GM10847 (cell line): ENCODE data around the gene NR1I2.

Experiments used
- POLR2A ChIP-seq: IDR thresholded peaks from 2 replicates; pipeline ENCODE4 v1.6.1; 2011; ENCODE audit not compliant: insufficient read length; ENCODE audit errors: extremely low read depth

Gene NR1I2

DNA sequence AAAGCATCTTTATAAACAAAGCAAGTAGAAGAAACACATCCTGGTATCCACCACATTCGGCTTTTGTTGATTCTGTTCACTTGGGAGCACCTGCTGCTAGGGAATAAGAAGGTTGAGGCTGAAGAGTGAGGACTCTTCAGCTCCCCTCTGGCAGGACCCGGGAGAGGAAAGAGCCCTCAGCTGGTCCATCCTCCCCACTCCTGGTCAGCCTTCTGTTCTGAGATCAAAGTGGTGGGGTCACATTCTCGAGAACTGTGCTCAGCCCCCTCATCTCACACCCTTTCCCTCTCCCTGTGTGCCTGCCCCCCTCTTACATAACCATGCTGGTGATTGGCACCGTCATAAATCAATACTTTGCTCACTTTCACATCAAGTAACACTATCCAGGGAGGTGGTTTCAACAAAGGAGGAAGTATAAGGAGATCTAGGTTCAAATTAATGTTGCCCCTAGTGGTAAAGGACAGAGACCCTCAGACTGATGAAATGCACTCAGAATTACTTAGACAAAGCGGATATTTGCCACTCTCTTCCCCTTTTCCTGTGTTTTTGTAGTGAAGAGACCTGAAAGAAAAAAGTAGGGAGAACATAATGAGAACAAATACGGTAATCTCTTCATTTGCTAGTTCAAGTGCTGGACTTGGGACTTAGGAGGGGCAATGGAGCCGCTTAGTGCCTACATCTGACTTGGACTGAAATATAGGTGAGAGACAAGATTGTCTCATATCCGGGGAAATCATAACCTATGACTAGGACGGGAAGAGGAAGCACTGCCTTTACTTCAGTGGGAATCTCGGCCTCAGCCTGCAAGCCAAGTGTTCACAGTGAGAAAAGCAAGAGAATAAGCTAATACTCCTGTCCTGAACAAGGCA lies at the start of gene NR1I2:
TSS of gene NR1I2 (plus strand) at position 772 of the 869 bp plus-strand sequence.
- no peak for TF ChIP-seq POLR2A

DNA sequence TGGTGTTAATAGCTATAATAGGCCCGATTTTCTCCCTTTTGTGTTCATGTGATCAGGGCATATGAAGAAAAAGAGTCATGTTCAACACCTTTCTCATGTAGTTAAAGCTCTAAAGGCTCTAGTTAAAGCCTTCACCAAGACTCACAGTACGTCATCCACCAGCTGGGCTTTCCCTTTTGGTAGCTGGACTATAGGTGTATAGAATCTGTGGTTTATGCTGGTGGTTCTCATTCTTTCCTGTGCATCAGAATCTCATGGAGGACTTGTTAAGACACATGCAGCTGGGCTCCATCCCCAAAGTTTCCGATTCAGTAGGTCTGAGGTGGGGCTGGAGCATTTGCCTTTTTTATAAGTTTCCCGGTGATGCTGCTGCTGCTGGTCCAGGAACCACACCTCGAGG lies 48.1 kb upstream of the NR1I2 start:
- TF ChIP-seq POLR2A: no peak

DNA sequence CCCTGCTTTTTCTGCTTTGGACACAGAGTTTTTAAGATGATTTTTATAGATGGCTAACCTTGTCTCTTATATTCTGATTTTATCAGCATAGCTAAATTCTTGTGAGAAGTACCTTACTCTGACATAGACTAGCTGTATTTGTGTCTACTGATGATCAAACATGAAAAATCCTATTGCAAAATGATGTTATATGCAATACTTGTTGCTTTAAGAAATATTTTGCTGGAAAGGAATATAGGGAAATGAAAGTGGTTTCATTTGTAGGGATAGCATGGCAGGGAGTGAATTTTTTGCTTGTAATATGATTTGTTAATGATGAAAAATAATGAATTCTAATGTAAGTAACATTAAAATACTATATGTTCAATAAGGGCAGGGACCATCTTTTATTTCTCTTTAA lies 43.2 kb upstream of the NR1I2 start:
- no peak for TF ChIP-seq POLR2A

DNA sequence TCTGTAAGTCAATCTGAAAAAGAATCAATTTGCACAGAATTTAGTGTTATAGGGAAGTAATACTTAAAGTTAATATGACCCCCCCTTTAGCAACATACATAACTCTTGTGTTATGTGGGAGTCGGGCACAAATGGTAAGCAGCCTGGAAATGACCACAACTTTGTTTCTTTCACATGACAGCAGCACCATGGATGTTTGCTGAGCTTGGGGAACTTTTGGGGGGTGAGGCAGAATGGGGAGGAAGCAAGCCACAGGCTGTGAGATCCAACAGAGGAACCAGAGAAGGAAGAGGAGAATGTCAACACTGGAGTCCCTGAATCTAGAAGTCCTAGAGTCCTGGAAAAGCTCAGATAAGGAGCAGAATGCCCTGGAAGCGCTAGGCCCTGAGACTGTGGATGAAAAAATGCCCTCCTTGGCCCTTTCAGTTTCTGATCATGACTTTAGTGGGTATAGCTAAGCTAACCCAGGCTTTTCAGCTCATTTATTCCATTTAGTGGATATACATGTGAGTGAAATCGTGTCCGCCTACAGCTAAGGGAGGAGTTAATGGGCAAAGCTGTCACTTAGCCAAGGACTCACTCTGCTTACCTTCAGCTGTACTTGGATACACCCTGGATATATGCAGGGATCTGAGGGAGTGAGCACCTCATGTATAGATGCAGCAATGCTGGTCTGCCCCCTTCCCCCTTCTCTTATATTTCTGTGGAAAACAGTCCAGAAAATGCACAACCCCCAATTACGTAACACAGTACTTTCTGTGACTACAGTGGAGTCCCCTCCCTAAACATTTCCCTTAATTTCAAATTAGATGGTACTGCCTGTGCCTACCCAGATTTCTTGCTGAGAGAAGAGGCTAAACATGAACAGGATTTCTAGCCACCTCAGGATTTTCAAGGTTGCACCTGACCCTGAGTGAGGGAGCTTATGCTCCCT lies 40.0 kb upstream of the NR1I2 start:
- no peak for TF ChIP-seq POLR2A

DNA sequence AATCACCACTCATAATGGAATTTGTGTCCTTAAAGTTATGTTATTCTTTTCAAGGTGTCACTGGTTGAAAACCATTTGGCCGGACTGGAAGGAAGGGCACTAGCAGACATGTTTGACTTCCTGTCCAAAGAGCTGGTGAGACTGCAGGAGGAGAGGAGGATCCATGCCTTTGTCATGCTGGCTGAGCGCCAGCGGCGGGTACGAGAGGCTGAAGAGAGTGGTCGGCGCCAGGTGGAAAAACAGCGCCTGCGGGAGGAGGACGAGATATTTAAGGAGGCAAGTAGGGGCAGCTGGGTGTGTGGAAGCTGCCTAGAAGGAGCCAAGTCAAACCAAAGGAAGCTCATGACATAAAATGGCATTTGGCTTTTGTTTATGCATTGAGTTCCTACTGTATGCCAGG lies 38.0 kb upstream of the NR1I2 start:
- no peak for TF ChIP-seq POLR2A

DNA sequence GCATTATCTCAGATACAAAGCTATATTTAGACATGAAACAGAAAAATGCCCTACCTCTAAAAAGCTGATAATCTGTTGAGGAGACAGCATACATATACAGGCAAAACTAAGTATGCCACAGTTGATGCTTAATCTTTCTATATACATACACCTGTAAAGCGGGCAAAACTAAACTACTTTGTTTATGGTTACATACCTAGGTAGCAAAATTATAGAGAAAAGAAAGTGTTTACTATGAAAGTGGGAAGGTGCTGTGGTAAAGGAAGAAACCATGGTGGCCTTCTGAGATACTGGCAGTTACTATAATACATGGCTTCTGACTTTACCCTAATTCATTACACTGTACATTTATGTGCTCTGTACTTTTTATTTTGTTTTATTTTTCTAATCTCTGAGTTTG lies 36.0 kb upstream of the NR1I2 start:
- no peak for TF ChIP-seq POLR2A

DNA sequence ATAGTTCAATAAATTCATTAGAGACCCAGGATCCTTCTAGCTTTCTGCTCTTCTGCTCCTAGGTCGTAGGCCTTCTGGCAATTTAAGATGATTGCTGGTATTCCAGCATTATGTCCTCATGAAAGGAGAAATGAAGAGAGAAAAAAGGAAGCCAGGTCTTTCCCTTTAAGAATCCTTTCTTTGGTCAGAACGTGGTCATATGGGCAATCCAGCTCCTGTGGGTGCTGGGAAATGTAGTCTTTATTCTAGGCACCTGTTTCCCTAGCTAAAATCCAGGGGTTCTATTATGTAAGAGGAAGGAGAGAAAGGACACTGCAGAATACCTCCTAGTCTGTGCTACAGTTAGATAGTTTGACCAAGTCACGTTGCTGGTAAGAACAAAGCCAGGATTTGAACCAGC lies 35.5 kb upstream of the NR1I2 start:
- TF ChIP-seq POLR2A: no peak

DNA sequence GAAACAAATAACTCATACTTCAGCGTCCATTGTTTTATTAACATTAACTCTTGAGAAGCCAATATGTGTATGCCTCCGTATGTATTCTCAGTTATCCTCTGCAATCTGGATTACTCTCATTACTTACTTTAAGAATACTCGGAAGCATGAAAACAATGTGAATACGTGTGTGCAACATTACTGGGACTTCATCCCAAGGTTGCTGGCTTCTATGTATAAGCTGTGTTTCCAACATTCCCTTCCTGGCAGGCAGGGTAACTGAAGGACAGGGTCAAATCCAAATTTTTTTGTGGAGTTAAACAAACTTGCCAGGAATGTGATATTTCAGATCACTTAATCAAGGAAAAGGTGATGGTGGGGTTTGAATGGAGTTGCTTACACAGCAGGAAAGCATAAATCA lies 34.5 kb upstream of the NR1I2 start:
- TF ChIP-seq POLR2A: no peak

DNA sequence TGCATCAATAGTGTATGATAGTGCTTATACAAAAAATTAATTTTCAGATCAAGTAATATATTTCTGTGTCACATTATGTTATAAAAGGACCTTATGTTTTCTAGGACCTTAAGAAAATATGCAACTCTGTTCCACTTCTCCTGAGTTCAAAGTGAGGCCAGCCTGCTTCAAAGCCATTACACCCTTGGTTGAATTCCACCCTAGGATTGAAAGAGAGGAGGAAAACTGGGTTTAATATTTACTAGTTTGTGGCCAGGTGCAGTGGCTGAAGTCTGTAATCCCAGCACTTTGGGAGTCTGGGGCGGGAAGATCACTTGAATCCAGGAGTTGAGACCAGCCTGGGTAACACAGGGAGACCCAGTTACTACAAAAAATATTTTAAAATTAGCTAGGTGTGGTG lies 32.9 kb upstream of the NR1I2 start:
- TF ChIP-seq POLR2A: no peak

DNA sequence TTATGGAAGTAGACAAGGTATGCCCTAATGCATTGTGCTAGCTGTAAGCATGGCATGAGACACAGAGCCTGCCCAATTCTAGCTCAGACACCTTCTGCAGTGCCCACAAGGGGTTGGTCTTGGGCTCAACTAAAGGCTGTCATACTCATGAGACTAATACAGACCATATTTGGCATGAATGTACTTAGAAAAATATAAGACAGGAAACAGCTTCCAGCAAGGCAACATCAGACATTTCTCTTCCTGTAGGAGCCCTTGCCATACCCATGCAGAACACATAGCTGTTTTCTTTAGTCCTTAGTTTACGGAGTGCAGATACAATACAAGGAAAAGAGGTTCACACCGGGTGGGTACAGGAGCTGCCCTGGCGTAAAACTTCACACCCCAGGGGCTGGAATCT lies 30.5 kb upstream of the NR1I2 start:
- TF ChIP-seq POLR2A: no peak

DNA sequence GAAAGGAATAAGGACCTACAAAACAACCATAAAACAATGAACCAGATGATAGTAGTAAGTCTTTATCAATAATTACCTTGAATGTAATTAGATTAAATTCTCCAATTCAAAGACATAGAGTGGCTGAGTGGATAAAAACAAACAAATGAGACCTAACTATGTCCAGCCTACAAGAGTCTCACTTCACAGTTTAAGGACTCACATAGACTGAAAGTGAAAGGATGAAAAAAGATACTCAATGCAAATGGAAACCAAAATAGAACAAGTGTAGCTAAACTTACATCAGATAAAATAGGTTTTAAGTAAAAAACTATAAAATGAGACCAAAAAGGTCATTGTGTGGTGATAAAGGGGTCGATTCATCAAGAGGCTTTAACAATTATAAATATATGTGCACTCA lies 21.9 kb upstream of the NR1I2 start:
- TF ChIP-seq POLR2A: no peak

DNA sequence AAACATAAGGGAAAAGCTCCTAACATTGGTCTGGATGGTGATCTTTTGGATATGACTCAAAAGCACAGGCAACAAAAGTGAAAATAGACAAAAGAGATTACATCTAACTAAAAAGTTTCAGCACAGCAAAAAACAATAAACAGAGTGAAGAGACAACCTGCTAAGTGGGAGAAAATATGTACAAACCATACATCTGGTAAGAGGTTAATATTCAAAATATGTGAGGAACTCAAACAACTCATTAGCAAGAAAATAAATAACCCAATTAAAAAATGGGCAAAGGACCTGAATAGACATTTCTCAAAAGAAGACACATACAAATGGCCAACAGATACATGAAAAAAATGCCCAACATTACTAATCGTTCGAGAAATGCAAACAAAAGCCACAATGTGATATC lies 19.0 kb upstream of the NR1I2 start:
- no peak for TF ChIP-seq POLR2A

DNA sequence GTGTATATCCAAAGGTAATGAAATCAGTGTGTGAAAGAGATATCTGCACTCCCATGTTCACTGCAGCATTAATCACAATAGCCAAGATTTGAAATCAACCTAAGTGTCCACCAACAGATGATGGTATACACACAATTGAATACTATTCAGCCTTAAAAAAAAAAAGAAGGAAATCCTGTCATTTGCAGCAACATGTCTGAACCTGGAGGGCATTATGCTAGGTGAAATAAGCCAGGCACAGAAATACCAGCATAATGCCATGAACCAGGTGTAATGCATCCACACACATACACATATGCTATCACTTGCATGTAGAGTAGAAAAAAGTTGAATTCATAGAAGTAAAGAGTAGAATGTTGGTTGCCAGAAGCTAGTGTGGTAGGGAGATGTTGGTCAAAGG lies 18.4 kb upstream of the NR1I2 start:
- TF ChIP-seq POLR2A: no peak

DNA sequence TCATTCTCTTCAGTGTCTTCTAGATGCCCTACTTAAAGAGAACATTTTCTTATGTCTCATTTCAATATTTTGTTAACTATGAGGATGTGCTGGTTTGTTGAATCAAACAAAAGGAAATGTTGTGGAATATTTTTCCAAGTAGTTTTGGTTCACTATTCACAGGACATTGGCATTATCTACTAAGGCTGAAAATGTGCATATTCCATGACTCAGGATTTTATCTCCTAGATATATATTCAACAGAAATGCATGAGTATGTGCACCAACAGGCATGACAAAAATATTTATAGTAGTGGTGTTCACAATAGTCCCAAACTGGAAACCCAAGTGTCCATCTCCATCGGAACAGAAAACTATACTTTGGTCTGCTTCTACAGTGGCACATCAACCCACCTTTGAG lies 16.7 kb upstream of the NR1I2 start:
- no peak for TF ChIP-seq POLR2A

DNA sequence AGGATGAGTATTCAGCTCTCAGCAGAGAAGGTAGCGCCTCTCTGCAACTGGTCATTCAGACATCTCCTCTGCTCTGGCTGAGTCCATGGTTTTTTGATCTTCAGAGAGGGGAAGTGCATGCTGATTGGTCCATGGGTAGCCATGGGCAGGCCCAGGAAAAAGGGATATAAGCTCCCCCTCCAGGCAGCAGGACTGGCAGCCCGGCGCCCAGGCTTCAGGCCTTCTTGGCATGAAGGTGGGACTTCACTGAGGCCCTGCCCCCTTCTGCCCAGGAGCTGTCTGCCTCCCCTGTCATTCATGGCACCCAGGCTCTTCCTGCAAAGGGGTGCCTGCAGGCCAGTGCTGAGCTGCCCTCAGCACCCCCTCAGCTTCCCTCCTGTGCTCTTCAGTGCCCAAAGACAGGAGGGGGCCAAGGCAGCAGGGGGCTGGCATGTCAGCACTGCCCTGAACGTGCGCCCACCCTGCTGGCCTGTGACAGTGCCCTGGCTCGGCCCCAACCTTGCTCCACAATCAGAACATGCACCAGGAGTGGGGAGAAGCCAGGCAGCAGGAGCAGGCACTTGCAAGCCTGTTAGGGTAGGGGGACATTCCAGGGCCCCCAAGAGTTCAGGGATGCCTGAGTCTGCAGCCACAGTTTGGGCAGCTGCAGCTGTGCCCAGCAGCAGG lies 13.8 kb upstream of the NR1I2 start:
- TF ChIP-seq POLR2A: no peak
